ENCODE measurements around the gene VPREB3.

GRCh38 chr22:23759566-23759965, 5.3 kb upstream of the VPREB3 start:
- no peak for TF ChIP-seq EZH2 (IDR thresholded peaks at IDR 0.05; ENCODE audit: borderline replicate concordance, low read length)
- TF ChIP-seq, protein P1, sequence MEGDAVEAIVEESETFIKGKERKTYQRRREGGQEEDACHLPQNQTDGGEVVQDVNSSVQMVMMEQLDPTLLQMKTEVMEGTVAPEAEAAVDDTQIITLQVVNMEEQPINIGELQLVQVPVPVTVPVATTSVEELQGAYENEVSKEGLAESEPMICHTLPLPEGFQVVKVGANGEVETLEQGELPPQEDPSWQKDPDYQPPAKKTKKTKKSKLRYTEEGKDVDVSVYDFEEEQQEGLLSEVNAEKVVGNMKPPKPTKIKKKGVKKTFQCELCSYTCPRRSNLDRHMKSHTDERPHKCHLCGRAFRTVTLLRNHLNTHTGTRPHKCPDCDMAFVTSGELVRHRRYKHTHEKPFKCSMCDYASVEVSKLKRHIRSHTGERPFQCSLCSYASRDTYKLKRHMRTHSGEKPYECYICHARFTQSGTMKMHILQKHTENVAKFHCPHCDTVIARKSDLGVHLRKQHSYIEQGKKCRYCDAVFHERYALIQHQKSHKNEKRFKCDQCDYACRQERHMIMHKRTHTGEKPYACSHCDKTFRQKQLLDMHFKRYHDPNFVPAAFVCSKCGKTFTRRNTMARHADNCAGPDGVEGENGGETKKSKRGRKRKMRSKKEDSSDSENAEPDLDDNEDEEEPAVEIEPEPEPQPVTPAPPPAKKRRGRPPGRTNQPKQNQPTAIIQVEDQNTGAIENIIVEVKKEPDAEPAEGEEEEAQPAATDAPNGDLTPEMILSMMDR (IDR thresholded peaks at IDR 0.05; ENCODE audit: low read length) = no peak
